ENCODE results near the gene MEX3B.

Gene MEX3B

GRCh38 chr15:82080774-82081173 is 35.0 kb upstream of the MEX3B start:
- DNase-seq (ENCODE audit: low read depth): no peak
- no peak overlapping the region for H3K4me3 ChIP-seq (ENCODE audit: low read depth, low read length)
- TF ChIP-seq CTCF (IDR thresholded peaks at IDR 0.05; ENCODE audit: control insufficient read depth, extremely low read depth, insufficient read depth): no peak

GRCh38 chr15:82079736-82080135 is 33.9 kb upstream of the MEX3B start:
- no peak overlapping the region for H3K4me3 ChIP-seq (ENCODE audit: low read depth, low read length)
- no peak for DNase-seq (ENCODE audit: low read depth)
- TF ChIP-seq CTCF (IDR thresholded peaks at IDR 0.05; ENCODE audit: control insufficient read depth, extremely low read depth, insufficient read depth): no peak

GRCh38 chr15:82074610-82075009 is 28.8 kb upstream of the MEX3B start:
- H3K4me3 ChIP-seq (ENCODE audit: low read depth, low read length): no peak overlapping the region
- no peak for DNase-seq (ENCODE audit: low read depth)
- TF ChIP-seq CTCF (IDR thresholded peaks at IDR 0.05; ENCODE audit: control insufficient read depth, extremely low read depth, insufficient read depth): no peak

- DNase-seq (ENCODE audit: low read depth): no peak
- TF ChIP-seq CTCF (IDR thresholded peaks at IDR 0.05; ENCODE audit: control insufficient read depth, extremely low read depth, insufficient read depth): no peak
- no peak overlapping the region for H3K4me3 ChIP-seq (ENCODE audit: low read depth, low read length)
These were observed 27.2 kb upstream of the MEX3B start for GRCh38 chr15:82072926-82073537.

- DNase-seq (ENCODE audit: low read depth): no peak
- no peak for TF ChIP-seq CTCF (IDR thresholded peaks at IDR 0.05; ENCODE audit: control insufficient read depth, extremely low read depth, insufficient read depth)
- H3K4me3 ChIP-seq (ENCODE audit: low read depth, low read length): no peak overlapping the region
These were observed 20.6 kb upstream of the MEX3B start for GRCh38 chr15:82066455-82066854.

DNA sequence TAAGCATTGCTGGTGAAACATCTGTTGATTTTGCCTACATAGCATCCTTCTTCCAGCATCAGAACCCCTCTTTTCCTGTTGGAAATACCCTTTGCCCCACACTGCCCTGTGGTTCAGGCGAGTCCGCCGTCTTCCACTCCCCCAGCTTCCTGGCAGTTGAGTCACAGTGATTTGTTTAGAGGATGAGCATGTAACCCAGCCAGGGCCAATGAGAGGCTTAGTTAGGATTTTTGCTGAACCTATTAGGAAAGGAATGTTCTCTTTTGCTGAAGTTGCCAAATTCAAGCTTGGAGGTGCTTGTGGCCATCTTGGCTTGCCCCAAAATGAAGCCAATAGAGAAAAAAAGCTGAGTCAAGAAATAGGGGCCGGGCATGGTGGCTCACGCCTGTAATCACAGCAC is 19.0 kb upstream of the MEX3B start:
- no peak for DNase-seq (ENCODE audit: low read depth)
- no peak overlapping the region for H3K4me3 ChIP-seq (ENCODE audit: low read depth, low read length)
- TF ChIP-seq CTCF (IDR thresholded peaks at IDR 0.05; ENCODE audit: control insufficient read depth, extremely low read depth, insufficient read depth): no peak
